ENCODE results near the gene IMPG1. TPM values are rescaled to one million over a fixed set of nuclear protein-coding genes. Genes with fewer than 3 reads are reported as not detected.

IMPG1 gene
- total RNA-seq, 4 donors from 2014 or later = not detected

DNA sequence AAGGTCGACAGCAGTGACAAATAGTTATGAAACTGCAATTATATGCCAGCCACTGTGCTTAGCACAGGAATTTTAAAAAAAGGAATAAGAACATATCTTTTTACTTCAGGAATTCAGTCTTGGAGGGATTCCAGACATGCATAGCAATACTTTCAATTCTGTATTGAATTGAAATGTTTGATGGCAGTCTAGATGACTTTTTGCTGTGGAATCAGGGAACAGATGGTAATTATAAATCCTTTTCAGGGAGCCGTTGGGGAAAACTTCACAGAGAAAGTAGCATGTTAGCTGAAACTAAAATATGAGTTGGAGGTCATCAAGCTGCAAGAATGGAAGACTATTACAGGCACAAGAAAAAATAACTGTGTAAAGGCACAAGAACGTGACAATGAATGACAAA, 74.8 kb downstream of the IMPG1 start:
- TF ChIP-seq, protein P1, sequence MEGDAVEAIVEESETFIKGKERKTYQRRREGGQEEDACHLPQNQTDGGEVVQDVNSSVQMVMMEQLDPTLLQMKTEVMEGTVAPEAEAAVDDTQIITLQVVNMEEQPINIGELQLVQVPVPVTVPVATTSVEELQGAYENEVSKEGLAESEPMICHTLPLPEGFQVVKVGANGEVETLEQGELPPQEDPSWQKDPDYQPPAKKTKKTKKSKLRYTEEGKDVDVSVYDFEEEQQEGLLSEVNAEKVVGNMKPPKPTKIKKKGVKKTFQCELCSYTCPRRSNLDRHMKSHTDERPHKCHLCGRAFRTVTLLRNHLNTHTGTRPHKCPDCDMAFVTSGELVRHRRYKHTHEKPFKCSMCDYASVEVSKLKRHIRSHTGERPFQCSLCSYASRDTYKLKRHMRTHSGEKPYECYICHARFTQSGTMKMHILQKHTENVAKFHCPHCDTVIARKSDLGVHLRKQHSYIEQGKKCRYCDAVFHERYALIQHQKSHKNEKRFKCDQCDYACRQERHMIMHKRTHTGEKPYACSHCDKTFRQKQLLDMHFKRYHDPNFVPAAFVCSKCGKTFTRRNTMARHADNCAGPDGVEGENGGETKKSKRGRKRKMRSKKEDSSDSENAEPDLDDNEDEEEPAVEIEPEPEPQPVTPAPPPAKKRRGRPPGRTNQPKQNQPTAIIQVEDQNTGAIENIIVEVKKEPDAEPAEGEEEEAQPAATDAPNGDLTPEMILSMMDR (IDR thresholded peaks at IDR 0.05) = no peak
- no peak for DNase-seq (ENCODE audit: low spot score)
- no peak for ATAC-seq (ENCODE audit: low FRiP score)

DNA sequence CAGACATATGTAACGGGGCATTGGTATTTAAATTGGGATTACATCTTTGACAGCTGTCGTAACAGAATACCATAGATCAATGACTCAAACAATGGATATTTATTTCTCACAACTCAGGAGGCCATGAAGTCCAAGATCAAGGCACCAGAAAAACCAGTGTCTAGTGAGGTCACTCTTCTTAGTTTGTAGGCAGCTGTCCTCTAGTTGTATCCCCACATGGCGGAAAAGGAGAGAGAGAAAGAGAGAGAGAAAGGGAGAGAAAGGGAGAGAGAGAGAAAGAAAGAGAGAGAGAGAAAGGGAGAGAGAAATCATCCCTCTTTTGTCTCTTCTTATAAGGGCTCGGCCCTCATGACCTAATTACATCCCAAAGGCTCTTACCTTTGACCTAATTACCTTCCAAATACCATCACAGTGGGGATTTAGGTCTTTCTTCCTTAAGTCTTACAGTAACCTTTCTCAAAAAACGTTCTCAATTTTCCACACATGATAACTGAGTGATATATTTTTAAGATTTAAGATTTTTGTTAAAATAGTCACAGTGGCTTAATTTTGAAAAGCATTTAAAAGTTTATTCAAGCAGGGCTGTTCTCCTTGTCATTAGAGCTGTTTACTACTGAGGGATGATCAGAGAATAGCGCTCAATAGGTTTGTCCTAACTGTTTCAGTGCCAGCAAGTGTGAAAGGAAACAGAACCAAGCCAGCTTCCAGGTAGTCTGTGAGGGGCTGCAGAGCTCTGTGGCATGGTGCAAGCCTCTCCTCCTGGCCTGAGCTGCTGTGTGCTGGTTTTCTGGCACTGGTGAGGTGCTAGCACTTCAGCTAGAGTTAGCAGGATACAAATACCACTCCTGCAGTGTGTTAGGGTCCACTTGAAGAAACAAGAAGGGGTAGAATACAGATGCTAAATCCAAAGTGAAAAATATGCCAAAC, 79.0 kb downstream of the IMPG1 start:
- DNase-seq (ENCODE audit: low spot score) = no peak
- TF ChIP-seq, protein P1 (IDR thresholded peaks at IDR 0.05) = no peak
- ATAC-seq (ENCODE audit: low FRiP score) = no peak

DNA sequence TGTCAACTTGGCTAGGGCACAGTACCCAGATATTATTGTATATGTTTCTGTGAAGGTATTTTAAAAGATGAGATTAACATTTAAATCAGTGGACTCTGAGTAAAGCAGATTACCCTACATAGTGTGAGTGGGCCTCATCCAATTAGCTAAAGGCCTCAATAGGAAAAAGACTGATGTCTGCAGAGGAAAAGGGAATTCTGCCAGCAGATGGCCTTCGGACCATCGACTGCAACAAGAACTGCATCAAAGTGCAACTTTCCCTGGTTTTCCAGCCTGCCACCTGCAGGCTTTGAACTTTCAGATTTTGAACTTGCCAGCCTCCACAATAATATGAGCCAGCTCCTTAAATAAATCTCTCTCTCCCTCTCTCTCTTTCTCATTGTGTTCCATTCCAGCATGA, 80.5 kb downstream of the IMPG1 start:
- no peak for ATAC-seq (ENCODE audit: low FRiP score)
- TF ChIP-seq, protein P1 (IDR thresholded peaks at IDR 0.05) = no peak

DNA sequence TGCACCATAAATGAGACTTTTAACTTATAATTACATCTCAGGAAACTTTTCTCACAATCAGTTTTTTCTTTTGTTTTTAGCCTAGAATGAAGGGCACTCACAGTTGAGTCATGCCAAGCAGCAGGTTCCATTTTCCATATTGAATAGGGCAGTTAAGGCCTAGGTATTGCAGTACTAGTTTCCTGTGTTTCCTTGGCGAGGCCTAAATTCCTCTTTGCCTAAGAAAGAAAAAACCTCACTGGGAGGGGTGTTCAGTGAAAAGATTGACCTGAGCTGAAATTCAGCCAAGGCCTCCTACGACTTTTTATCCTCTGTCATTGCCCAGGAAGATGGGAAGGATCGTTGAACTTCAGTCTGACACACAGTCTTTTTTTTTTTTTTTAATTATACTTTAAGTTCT, 85.5 kb downstream of the IMPG1 start:
- TF ChIP-seq, protein P1 (IDR thresholded peaks at IDR 0.05) = no peak
- DNase-seq (ENCODE audit: low spot score) = no peak
- ATAC-seq (ENCODE audit: low FRiP score) = no peak

More for the DNA sequence above, 80.5 kb downstream of the IMPG1 start:
- DNase-seq (ENCODE audit: low spot score) = no peak

DNA sequence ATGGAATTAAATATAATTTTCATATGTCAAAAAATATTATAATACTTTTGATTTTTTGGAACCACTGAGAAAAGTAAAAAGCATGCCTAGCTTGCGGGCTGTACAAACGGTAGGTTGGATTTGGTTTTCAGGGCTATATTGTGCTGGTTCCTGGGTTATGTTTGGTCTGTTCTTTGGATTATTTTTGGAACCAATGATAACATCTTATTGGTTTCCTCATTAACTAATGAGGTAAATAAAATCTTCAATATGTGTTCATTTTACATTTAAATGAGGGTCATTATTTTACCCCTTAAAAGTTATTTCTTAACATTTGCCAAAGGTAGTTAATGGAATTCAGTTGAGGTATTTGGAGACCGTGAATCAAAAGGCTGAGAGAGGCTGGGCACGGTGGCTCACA, 96.6 kb downstream of the IMPG1 start:
- no peak for DNase-seq (ENCODE audit: low spot score)
- TF ChIP-seq, protein P1 (IDR thresholded peaks at IDR 0.05) = no peak
- no peak for ATAC-seq (ENCODE audit: low FRiP score)

DNA sequence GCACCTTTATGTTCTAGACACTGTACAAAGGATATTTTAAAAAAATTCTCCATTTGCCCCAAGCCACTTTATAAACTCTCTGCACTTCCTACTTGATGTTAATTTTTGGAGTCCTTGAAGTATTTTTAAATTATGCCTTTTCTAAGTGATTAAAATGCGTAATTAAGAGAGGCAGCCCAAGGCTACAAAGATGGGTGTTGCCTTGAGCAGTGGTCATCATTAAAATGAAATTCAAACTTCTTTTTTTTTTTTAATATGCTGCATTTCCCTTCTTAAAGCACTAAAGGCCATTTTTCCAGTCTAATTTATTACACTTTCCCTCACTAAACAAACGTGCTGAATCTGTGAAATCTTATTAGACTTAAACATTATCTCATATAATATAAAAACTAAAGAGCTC, 102.4 kb downstream of the IMPG1 start:
- ATAC-seq (ENCODE audit: low FRiP score) (no peak), DNase-seq (ENCODE audit: low spot score) (no peak)
- TF ChIP-seq, protein P1 (IDR thresholded peaks at IDR 0.05) = no peak

DNA sequence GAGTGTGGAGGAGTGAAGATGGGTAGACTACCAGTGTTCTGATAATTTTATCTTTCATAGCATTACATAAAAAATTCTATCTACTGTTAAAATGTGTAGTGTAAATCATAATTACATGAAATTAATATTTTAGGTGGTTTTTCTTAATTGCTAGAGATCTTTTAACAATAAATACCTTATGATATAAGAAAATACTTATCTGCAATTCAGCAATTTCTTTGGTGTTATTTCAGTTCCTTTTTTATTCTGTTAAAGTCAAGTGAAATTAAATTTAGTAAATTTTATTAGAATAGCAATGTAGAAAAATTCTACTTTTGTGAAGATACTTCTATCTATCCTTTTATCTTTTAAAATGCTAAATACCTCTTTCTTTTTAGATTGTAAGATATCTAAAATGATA, 104.3 kb downstream of the IMPG1 start:
- no peak for ATAC-seq (ENCODE audit: low FRiP score)
- no peak for DNase-seq (ENCODE audit: low spot score)
- TF ChIP-seq, protein P1 (IDR thresholded peaks at IDR 0.05) = no peak

Measured in omental fat pad (tissue), 4 donors.